ENCODE measurements around the gene EBLN2.

Gene EBLN2

DNA sequence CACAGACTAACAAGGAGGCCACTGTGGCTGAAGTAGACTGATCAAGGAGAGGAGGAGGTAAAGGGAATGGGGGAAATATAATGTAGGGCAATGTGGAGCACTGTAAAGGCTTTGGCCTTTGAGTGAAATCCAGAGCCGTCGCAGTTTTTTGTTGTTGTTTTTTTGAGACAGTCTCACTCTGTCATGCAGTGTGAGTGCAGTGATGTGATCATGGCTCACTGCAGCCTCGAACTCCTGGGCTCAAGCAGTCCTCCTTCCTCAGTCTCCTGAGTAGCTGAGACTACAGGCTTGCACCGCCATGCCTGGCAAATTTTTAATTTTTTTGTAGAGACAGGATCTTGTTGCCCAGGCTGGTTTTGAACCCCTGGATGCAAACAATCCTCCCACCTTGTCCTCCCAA lies 32.7 kb upstream of the EBLN2 start:
- H3K27ac ChIP-seq, result peak overlapping the region in 1 of 2 donors; percentile 39

DNA sequence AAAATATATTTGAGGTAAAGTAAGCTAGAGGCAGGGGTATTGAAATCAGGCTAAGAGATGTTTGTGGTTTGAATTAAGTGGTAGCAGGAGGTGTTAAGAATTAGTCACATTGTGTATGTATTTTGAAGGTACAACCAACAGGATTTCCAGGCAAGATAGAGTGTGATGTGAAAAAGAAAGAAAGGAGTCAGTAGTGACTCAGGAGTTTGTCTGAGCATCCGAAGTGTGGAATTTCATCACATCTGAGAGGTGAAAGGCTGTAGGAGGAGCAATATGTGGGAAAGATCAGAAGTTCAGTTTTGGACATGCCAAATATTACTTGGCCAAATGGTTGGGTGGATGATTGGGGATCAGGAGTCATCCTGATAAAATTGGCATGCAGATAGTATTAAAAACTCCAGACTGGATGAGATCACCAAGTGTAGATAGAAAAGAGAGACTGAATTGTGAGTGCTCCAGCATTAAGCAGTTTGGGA lies 32.1 kb upstream of the EBLN2 start:
- peak overlapping the region in 1 of 2 donors; percentile 39 for H3K27ac ChIP-seq
- TF ChIP-seq, protein P1, sequence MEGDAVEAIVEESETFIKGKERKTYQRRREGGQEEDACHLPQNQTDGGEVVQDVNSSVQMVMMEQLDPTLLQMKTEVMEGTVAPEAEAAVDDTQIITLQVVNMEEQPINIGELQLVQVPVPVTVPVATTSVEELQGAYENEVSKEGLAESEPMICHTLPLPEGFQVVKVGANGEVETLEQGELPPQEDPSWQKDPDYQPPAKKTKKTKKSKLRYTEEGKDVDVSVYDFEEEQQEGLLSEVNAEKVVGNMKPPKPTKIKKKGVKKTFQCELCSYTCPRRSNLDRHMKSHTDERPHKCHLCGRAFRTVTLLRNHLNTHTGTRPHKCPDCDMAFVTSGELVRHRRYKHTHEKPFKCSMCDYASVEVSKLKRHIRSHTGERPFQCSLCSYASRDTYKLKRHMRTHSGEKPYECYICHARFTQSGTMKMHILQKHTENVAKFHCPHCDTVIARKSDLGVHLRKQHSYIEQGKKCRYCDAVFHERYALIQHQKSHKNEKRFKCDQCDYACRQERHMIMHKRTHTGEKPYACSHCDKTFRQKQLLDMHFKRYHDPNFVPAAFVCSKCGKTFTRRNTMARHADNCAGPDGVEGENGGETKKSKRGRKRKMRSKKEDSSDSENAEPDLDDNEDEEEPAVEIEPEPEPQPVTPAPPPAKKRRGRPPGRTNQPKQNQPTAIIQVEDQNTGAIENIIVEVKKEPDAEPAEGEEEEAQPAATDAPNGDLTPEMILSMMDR (IDR thresholded peaks at IDR 0.05), result no peak
- no peak for DNase-seq (ENCODE audit: low spot score)
- H3K4me3 ChIP-seq, result no peak overlapping the region

More for the DNA sequence above, 32.7 kb upstream of the EBLN2 start:
- H3K4me3 ChIP-seq, result no peak overlapping the region
- TF ChIP-seq, protein P1 (IDR thresholded peaks at IDR 0.05), result no peak
- DNase-seq (ENCODE audit: low spot score), result no peak

DNA sequence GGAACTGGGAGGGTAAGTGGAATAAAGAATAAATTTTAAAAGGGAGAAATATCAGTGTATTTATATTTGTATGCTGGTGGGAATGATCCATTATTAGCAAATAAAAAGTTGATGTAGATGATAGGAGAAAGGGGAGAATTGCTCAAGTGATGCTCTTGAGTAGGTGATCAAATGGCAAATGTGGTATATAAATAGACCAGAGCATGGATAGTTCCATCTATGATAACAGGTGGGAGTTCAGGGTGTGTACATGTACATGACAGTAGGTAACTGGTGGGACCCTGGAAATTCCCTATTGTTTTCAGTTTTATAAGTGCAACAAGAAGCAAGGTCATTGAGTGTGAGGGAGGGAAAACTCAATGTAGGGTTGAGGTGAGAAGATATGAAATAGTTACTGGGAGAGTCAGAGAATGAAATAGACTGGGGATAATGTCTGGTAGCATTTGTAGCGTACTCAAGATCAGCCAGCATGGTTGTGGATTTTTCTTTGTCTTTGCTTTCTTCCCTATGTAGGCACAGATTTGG lies 31.3 kb upstream of the EBLN2 start:
- TF ChIP-seq, protein P1 (IDR thresholded peaks at IDR 0.05), result no peak
- no peak overlapping the region for H3K4me3 ChIP-seq
- no peak for DNase-seq (ENCODE audit: low spot score)
- no peak overlapping the region for H3K27ac ChIP-seq

DNA sequence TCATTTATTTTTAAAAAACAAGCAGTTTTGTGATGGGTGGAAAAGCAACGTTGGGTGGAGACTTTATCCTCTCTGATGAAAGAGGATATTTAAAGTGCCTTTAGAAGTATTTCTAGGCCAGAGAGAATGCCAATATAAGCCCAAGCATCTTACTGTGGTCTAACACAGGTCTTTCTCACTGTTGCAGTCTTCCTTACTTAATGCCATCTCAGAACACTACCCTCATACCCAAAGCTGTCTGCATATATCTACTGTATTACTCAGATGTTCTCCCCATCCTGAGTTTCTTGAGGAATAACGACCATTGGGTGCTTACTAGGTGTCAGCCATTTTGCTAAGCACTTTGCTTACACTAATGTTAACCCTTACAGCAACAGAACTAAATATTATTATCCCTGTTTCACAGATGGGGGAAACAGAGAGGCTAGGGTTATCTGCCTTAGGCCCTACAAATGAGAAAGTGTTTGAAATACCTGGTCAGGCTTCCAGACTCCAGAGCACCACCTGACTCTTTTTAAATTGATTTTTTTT lies 29.8 kb upstream of the EBLN2 start:
- TF ChIP-seq, protein P1 (IDR thresholded peaks at IDR 0.05), result no peak
- Histone ChIP-seq H3K27ac (no peak overlapping the region), H3K4me3 (no peak overlapping the region)
- no peak for DNase-seq (ENCODE audit: low spot score)

DNA sequence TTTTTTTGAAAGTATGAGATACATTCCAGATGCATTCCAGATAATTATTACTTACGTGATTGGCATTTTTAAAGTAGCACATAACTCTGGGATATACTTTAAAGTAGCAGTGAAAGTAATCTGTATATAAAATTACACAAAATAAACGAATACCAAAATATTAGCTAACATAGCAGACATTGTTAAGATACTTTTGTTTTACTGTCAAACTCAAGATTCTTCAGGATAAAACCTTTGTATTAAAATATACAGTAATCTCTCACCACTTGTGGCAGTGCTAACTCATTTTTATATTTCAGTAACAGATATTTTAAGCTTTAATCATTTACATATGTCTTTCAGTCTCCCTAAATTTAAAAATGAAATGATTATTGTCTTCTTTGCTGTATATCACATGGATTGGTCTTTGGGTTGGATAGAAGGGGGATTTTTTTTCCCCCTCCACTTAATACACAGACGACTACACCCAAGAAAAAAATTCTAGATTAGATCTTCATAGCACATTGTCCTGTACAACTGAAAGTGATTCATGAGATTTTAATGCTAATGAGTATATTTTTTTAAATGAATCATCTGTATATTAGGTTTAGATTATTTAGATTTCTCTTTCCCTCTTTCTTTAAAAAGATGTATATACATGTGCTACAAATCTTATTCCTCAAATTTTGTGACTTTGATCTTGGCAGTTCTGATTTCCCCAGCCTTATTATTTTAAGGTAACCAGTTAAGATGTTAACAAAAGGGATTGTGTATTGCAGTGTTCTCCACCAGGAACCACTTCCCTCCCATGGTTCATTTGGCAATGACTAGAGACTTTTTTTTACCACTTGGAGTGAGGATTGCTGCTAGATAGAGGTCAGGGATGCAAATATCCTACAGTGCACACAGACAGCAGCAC lies 24.5 kb upstream of the EBLN2 start:
- TF ChIP-seq, protein P1 (IDR thresholded peaks at IDR 0.05), result no peak
- DNase-seq (ENCODE audit: low spot score), result no peak
- Histone ChIP-seq H3K4me3 (no peak overlapping the region), H3K27ac (peak overlapping the region in 1 of 2 donors; percentile 23)

DNA sequence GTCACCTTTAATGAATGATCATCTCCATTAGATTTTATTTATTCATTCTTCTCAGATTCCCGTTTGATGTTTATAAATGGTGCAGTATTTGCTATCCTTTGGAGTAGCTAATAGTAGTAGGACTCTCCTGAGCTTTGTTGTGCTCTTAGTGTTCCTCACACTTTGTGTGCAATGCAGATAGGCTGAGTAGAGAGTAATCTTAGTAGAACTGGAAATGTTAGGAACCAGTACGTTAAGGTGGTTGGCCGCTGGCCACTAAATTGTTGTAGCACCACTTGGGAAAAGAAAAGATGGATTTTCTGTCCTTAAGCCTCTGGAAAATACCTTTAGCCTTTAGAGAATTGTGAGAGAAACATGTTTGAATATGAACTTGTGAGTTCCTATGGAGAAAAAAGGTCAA lies 19.9 kb upstream of the EBLN2 start:
- TF ChIP-seq, protein P1 (IDR thresholded peaks at IDR 0.05), result no peak
- no peak for DNase-seq (ENCODE audit: low spot score)
- Histone ChIP-seq H3K4me3 (no peak overlapping the region), H3K27ac (no peak overlapping the region)
